Large intestine (tissue), 3 donors: ENCODE measurements around the gene ZSCAN9. TPM values are rescaled to one million over a fixed set of nuclear protein-coding genes. Genes with fewer than 3 reads are reported as not detected.

ENCODE experiments used
- DNase-seq, 2 donors: peaks; one replicate each; pipeline versions ENCODE4 v3.0.0 to v3.0.0-alpha.2; 2013
- H3K27ac ChIP-seq: one replicate; pipeline ENCODE4 v1.5.1; 2013; ENCODE audit warnings: low read length
- H3K27me3 ChIP-seq: 2 replicates; pipeline ENCODE4 v1.6.1; 2013; ENCODE audit warnings: low read length; ENCODE audit not compliant: control insufficient read depth, insufficient read depth
- H3K36me3 ChIP-seq: 2 replicates; pipeline ENCODE4 v1.6.1; 2013; ENCODE audit warnings: low read length; ENCODE audit not compliant: control insufficient read depth, insufficient read depth
- H3K4me1 ChIP-seq: one replicate; pipeline ENCODE4 v1.6.1; 2013; ENCODE audit warnings: low read length; ENCODE audit not compliant: control insufficient read depth, insufficient read depth
- H3K4me3 ChIP-seq: one replicate; pipeline ENCODE4 v1.5.1; 2013; ENCODE audit warnings: low read length
- H3K9me3 ChIP-seq: one replicate; pipeline ENCODE4 v1.6.1; 2013; ENCODE audit warnings: mild to moderate bottlenecking, low read depth, low read length, moderate library complexity; ENCODE audit not compliant: control insufficient read depth
- WGBS: methylation state at CpG from one replicate; pipeline ENCODE4 v1.1.5; 2013; ENCODE audit warnings: low lambda C conversion rate; ENCODE audit not compliant: insufficient coverage; 5-methylcytosine and 5-hydroxymethylcytosine counted together
- polyA plus RNA-seq: library from polyadenylated mRNA; unstranded; fragments of 120-200 nt; gene quantifications from one replicate; pipeline ENCODE4 v1.2.1, GENCODE V29; 2013

ZSCAN9 gene
- polyA plus RNA-seq, 1 donor: 20.0 TPM

- Histone ChIP-seq H3K4me1 (peaks cover 7% of the 10 kb centered on the region), H3K4me3 (no peak overlapping the region), H3K9me3 (peaks cover 5% of the 10 kb centered on the region), H3K27me3 (peaks cover 79% of the 10 kb centered on the region), H3K36me3 (no peaks in the 10 kb centered on the region), H3K27ac (no peak overlapping the region)
- WGBS: no CpG with 5 or more reads among the region's 35 CpGs
- DNase-seq: peak in 1 of 2 donors; percentile 55
These were observed 17.5 kb upstream of the ZSCAN9 start for GRCh38 chr6:28207510-28208110.

GRCh38 chr6:28208111-28208659 is 16.9 kb upstream of the ZSCAN9 start:
- H3K27me3 ChIP-seq: peaks cover 81% of the 10 kb centered on the region
- no peak overlapping the region for H3K4me3 ChIP-seq
- 4% methylated on average over 3 of the region's 23 CpGs for WGBS
- peaks cover 5% of the 10 kb centered on the region for H3K9me3 ChIP-seq
- H3K27ac ChIP-seq: no peak overlapping the region
- no peaks in the 10 kb centered on the region for H3K36me3 ChIP-seq
- peak in 1 of 2 donors; percentile 37 for DNase-seq
- H3K4me1 ChIP-seq: peaks cover 12% of the 10 kb centered on the region

GRCh38 chr6:28209753-28210535 is 15.1 kb upstream of the ZSCAN9 start:
- peaks cover 5% of the 10 kb centered on the region for H3K9me3 ChIP-seq
- WGBS: 56% methylated on average over 4 of the region's 7 CpGs
- peaks cover 12% of the 10 kb centered on the region for H3K4me1 ChIP-seq

GRCh38 chr6:28211840-28212509 is 13.1 kb upstream of the ZSCAN9 start:
- Histone ChIP-seq H3K36me3 (no peaks in the 10 kb centered on the region), H3K27ac (no peak overlapping the region), H3K9me3 (peaks cover 5% of the 10 kb centered on the region), H3K27me3 (peaks cover 83% of the 10 kb centered on the region), H3K4me1 (peaks cover 12% of the 10 kb centered on the region), H3K4me3 (peak overlapping the region; percentile 38)
- WGBS: no CpG with 5 or more reads among the region's 16 CpGs
- DNase-seq: no peak

More at GRCh38 chr6:28209753-28210535, 15.1 kb upstream of the ZSCAN9 start:
- no peak for DNase-seq
- no peak overlapping the region for H3K4me3 ChIP-seq
- no peak overlapping the region for H3K27ac ChIP-seq
- no peaks in the 10 kb centered on the region for H3K36me3 ChIP-seq
- H3K27me3 ChIP-seq: peaks cover 83% of the 10 kb centered on the region

GRCh38 chr6:28212510-28213212 is 12.4 kb upstream of the ZSCAN9 start:
- peak; percentile 54 to 77 for DNase-seq
- Histone ChIP-seq H3K4me1 (peaks cover 12% of the 10 kb centered on the region), H3K27me3 (peaks cover 77% of the 10 kb centered on the region), H3K4me3 (peak overlapping the region; percentile 38), H3K36me3 (no peaks in the 10 kb centered on the region), H3K9me3 (peaks cover 3% of the 10 kb centered on the region), H3K27ac (no peak overlapping the region)
- 0% methylated on average over 1 of the region's 21 CpGs for WGBS

- no peak for DNase-seq
- Histone ChIP-seq H3K27ac (no peak overlapping the region), H3K36me3 (no peaks in the 10 kb centered on the region), H3K4me3 (no peak overlapping the region), H3K9me3 (no peaks in the 10 kb centered on the region), H3K4me1 (peaks cover 7% of the 10 kb centered on the region), H3K27me3 (peaks cover 72% of the 10 kb centered on the region)
- WGBS: 60% methylated on average over 1 of the region's 2 CpGs
These were observed 11.9 kb upstream of the ZSCAN9 start for GRCh38 chr6:28213213-28213523.

GRCh38 chr6:28215425-28215824 is 9.7 kb upstream of the ZSCAN9 start:
- H3K9me3 ChIP-seq: no peaks in the 10 kb centered on the region
- DNase-seq: peak; percentile 37 to 74
- H3K27ac ChIP-seq: no peak overlapping the region
- H3K4me1 ChIP-seq: peaks cover 5% of the 10 kb centered on the region
- H3K4me3 ChIP-seq: peak overlapping the region; percentile 10
- no CpG with 5 or more reads among the region's 8 CpGs for WGBS
- no peaks in the 10 kb centered on the region for H3K36me3 ChIP-seq
- peaks cover 62% of the 10 kb centered on the region for H3K27me3 ChIP-seq

GRCh38 chr6:28217890-28218289 is 7.2 kb upstream of the ZSCAN9 start:
- 100% methylated on average over 1 of the region's 12 CpGs for WGBS
- H3K36me3 ChIP-seq: no peaks in the 10 kb centered on the region
- no peaks in the 10 kb centered on the region for H3K9me3 ChIP-seq
- H3K27ac ChIP-seq: no peak overlapping the region
- H3K4me3 ChIP-seq: no peak overlapping the region
- peaks cover 54% of the 10 kb centered on the region for H3K27me3 ChIP-seq
- DNase-seq: no peak
- peaks cover 3% of the 10 kb centered on the region for H3K4me1 ChIP-seq

GRCh38 chr6:28218312-28219248 is 6.5 kb upstream of the ZSCAN9 start:
- H3K36me3 ChIP-seq: no peaks in the 10 kb centered on the region
- 0% methylated on average over 1 of the region's 56 CpGs for WGBS
- peak; percentile 52 to 81 for DNase-seq
- no peaks in the 10 kb centered on the region for H3K4me1 ChIP-seq
- H3K27ac ChIP-seq: no peak overlapping the region
- H3K27me3 ChIP-seq: peaks cover 50% of the 10 kb centered on the region
- H3K4me3 ChIP-seq: peak overlapping the region; percentile 52
- no peaks in the 10 kb centered on the region for H3K9me3 ChIP-seq
